SK-N-SH (cell line): ENCODE measurements around the gene LFNG. TPM values are rescaled to one million over a fixed set of nuclear protein-coding genes. Genes with fewer than 3 reads are reported as not detected.
A peak's percentile ranks its signal among the peaks of the same experiment; 100 is the strongest.

ENCODE experiments used
- CTCF ChIA-PET: fragments of 300-600, 350-600 bp; formaldehyde crosslinking; extraction: SDS; loops from one replicate; lab custom pipeline; 2021; lab: Yijun Ruan, JAX
- POLR2A ChIA-PET: fragments of 350-600 bp; sonication (Branson Sonifier 250); formaldehyde crosslinking; extraction: SDS; loops from one replicate; lab custom pipeline; 2020; ENCODE audit warnings: antibody characterized with exemption, inconsistent platforms; lab: Yijun Ruan, JAX
- DNase-seq: peaks from one replicate; pipeline ENCODE4 v3.0.0; 2012
- H2AFZ ChIP-seq: fragments of 200-600 bp; sonication (generic); 2 replicates; pipeline ENCODE4 v1.8.1; 2016; ENCODE audit warnings: antibody characterized with exemption, mild to moderate bottlenecking, low read depth
- H3F3A ChIP-seq: fragments of 200-600 bp; sonication (generic); replicated peaks from 2 replicates; pipeline ENCODE3; 2016; ENCODE audit warnings: antibody characterized with exemption, mild to moderate bottlenecking; ENCODE audit not compliant: insufficient read depth
- H3K27ac ChIP-seq, 2 experiments: fragments of 200-500 bp in 1 of 2; fragments of 200-600 bp in 1 of 2; sonication (Bioruptor generic) in 1 of 2; sonication (generic), shearing (Covaris generic) in 1 of 2; 2 replicates each; pipeline versions ENCODE4 v1.5.1 to v1.6.1; 2014 to 2016; ENCODE audit warnings: low read depth in 2 of 2, inconsistent platforms in 1 of 2, low read length in 1 of 2, mild to moderate bottlenecking in 1 of 2, mixed read lengths in 1 of 2
- H3K27me3 ChIP-seq: fragments of 200-600 bp; sonication (generic), shearing (Covaris generic); 2 replicates; pipeline ENCODE4 v1.6.1; 2016; ENCODE audit warnings: mixed run types; ENCODE audit not compliant: insufficient read depth
- H3K36me3 ChIP-seq, 2 experiments: fragments of 200-500 bp in 1 of 2; fragments of 200-600 bp in 1 of 2; sonication (Bioruptor generic) in 1 of 2; sonication (generic) in 1 of 2; replicated peaks in 1 of 2; 2 replicates each; pipeline versions ENCODE3 to v1.5.1; 2014 to 2016; ENCODE audit warnings: low read length in 1 of 2, mild to moderate bottlenecking in 1 of 2; ENCODE audit not compliant: insufficient read depth in 2 of 2, control insufficient read depth in 1 of 2
- H3K4me1 ChIP-seq, 2 experiments: fragments of 200-500 bp in 1 of 2; fragments of 200-600 bp in 1 of 2; sonication (Bioruptor generic) in 1 of 2; sonication (generic), shearing (Covaris generic) in 1 of 2; 2 replicates each; pipeline versions ENCODE4 v1.5.1 to v1.6.1; 2014 to 2016; ENCODE audit warnings: low read depth in 1 of 2, low read length in 1 of 2, mixed run types in 1 of 2; ENCODE audit not compliant: insufficient read depth in 2 of 2, control insufficient read depth in 1 of 2
- H3K4me2 ChIP-seq: fragments of 200-600 bp; sonication (generic), shearing (Covaris generic); 2 replicates; pipeline ENCODE4 v1.6.1; 2017; ENCODE audit warnings: mixed run types
- H3K4me3 ChIP-seq, 2 experiments: fragments of 200-500 bp in 1 of 2; fragments of 200-600 bp in 1 of 2; sonication (Bioruptor generic) in 1 of 2; sonication (generic), shearing (Covaris generic) in 1 of 2; 2 replicates each; pipeline versions ENCODE4 v1.5.1 to v1.8.1; 2014 to 2016; ENCODE audit warnings: low read depth in 2 of 2, inconsistent platforms in 1 of 2, low read length in 1 of 2, mild to moderate bottlenecking in 1 of 2, mixed read lengths in 1 of 2, moderate library complexity in 1 of 2
- H3K79me2 ChIP-seq: fragments of 200-600 bp; sonication (generic); 2 replicates; pipeline ENCODE4 v1.8.1; 2017; ENCODE audit warnings: mild to moderate bottlenecking; ENCODE audit not compliant: insufficient read depth
- H3K9ac ChIP-seq: fragments of 200-600 bp; sonication (generic); 2 replicates; pipeline ENCODE4 v1.6.1; 2017; ENCODE audit warnings: mixed run types
- H3K9me2 ChIP-seq: fragments of 200-600 bp; sonication (generic); 2 replicates; pipeline ENCODE4 v1.6.1; 2017; ENCODE audit warnings: mixed run types
- H3K9me3 ChIP-seq: fragments of 200-600 bp; sonication (generic); 2 replicates; pipeline ENCODE4 v1.6.1; 2017; ENCODE audit warnings: mixed run types, mild to moderate bottlenecking, moderate library complexity
- H4K20me1 ChIP-seq: fragments of 200-600 bp; sonication (generic); 2 replicates; pipeline ENCODE4 v1.6.1; 2017; ENCODE audit warnings: mild to moderate bottlenecking, mixed run types; ENCODE audit not compliant: insufficient read depth
- CHD2 ChIP-seq: fragments of 150-350 bp; IDR thresholded peaks from 2 replicates; pipeline ENCODE4 v1.6.1; 2018; ENCODE audit warnings: low read length; ENCODE audit not compliant: partially characterized antibody
- ELF1 ChIP-seq: IDR thresholded peaks from 2 replicates; pipeline ENCODE4 v1.4.0; 2012
- FOSL2 ChIP-seq: IDR thresholded peaks from 2 replicates; pipeline ENCODE4 v1.4.0; 2012; ENCODE audit warnings: low read depth, mild to moderate bottlenecking, moderate library complexity, borderline replicate concordance
- FOXJ3 ChIP-seq: sonication (generic); formaldehyde crosslinking; IDR thresholded peaks from 2 replicates; pipeline ENCODE4 v1.5.1; 2020; ENCODE audit warnings: mild to moderate bottlenecking, missing genetic modification reagents
- MXI1 ChIP-seq: IDR thresholded peaks from 2 replicates; pipeline ENCODE4 v1.6.1; 2012; ENCODE audit warnings: mild to moderate bottlenecking, low read depth, low read length, improper control_type of control experiment
- RAD21 ChIP-seq: IDR thresholded peaks from 2 replicates; pipeline ENCODE4 v1.6.1; 2012; ENCODE audit warnings: mild to moderate bottlenecking, low read length
- RCOR1 ChIP-seq: fragments of 150-350 bp; IDR thresholded peaks from 2 replicates; pipeline ENCODE4 v1.6.1; 2017; ENCODE audit warnings: antibody characterized with exemption, low read length
- SMC3 ChIP-seq: IDR thresholded peaks from 2 replicates; pipeline ENCODE4 v1.6.1; 2012; ENCODE audit warnings: low read depth, low read length, improper control_type of control experiment
- WGBS: methylation state at CpG from one replicate; pipeline ENCODE4 v1.1.6; 2017; ENCODE audit warnings: low lambda C conversion rate; 5-methylcytosine and 5-hydroxymethylcytosine counted together
- polyA plus RNA-seq, 3 experiments: library from polyadenylated mRNA; depleted of rRNA; stranded (reverse); fragments of >200 nt; gene quantifications; 2 replicates each; pipeline ENCODE4 v1.2.3, GENCODE V29; 2012
- TF ChIP-seq, protein P1 (sequence below): fragments of 200-600 bp; sonication (generic); IDR thresholded peaks from 2 replicates; pipeline ENCODE4 v1.6.1; 2017; ENCODE audit warnings: antibody characterized with exemption, mild to moderate bottlenecking, moderate library complexity

LFNG gene
- polyA plus RNA-seq, 1 of the 3 experiments (the other 2 are of a cell fraction): 9.4 TPM

GRCh38 chr7:2476776-2477446, 42.7 kb upstream of the LFNG start:
- CTCF ChIA-PET: interaction anchor here (0.6 to 5.8 kb wide), 7 partner anchors 7 to 206 kb away, joined by 3 to 48 read pairs (median 3); no protein-coding TSS in a partner anchor
- Histone ChIP-seq H3K9me2 (no peaks in the 10 kb centered on the region), H4K20me1 (no peaks in the 10 kb centered on the region), H3K27ac (no peak overlapping the region), H3F3A (no peaks in the 10 kb centered on the region), H3K79me2 (no peaks in the 10 kb centered on the region), H3K4me3 (no peak overlapping the region), H3K36me3 (no peaks in the 10 kb centered on the region), H3K9me3 (no peaks in the 10 kb centered on the region), H3K9ac (no peak overlapping the region), H3K4me1 (peaks cover 0 to 12% of the 10 kb centered on the region in 2 experiments; a peak in 1 of 4 replicates), H3K27me3 (no peaks in the 10 kb centered on the region), H3K4me2 (no peak overlapping the region), H2AFZ (no peak overlapping the region)
- no peak for DNase-seq
- POLR2A ChIA-PET: no interaction called here
- 69% methylated on average over 25 of the region's 25 CpGs for WGBS
- TF ChIP-seq FOXJ3 (CRISPR knock-in tag) (no peak), RCOR1 (no peak), FOSL2 (no peak)

DNA sequence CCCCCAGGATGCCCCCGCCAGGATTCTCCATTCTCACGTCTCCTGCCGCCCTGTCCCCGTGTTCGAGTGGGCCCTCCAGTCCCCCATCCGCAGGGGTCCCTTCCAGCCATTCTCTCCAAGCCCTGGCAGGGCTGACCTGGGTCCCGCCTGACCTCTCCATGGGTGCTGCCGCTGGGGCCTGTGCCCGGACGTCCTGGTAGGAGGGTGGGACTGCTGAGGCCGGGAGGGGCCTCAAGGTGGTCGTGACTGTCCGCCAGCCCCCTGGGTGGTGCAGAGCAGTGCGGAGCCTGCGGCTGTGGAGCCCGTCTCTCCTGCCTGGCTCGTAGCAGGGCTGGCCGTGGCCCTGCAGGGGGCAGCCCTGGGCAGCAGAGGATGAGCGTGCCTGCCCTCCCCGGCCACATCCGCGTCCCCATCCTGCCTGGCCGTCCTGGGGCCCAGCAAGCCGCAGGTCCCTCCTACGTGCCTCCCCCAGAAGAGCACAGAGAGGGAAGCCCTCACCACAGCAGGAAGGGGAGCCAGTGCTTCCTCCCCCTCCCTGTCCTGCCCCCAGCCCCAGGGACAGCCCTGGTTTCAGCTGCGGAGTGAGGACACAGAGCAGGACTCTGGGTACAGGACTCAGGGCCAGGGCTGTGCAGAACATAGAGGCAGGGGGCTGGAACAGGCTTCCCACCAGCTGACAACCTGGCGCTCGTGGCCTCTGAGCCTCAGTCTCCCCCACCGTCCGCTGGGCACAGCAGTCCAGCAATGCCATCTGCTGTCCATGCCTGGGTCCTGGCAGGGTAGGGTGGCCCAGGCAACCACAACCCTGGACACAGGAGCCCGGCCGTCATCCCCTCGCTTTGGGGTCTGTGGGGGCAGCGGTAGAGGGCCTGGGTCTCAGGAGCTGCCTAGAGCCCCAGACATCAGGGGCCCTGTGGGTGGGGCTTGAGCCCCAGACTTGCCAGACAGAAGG, 41.9 kb upstream of the LFNG start:
- TF ChIP-seq SMC3 (peak; percentile 96), RAD21 (peak; percentile 93), MXI1 (no peak), ELF1 (no peak), CHD2 (peak; percentile 52), RCOR1 (0 out of 2 replicates have a peak, but pooled peaks have one; percentile 30)
- TF ChIP-seq, protein P1, sequence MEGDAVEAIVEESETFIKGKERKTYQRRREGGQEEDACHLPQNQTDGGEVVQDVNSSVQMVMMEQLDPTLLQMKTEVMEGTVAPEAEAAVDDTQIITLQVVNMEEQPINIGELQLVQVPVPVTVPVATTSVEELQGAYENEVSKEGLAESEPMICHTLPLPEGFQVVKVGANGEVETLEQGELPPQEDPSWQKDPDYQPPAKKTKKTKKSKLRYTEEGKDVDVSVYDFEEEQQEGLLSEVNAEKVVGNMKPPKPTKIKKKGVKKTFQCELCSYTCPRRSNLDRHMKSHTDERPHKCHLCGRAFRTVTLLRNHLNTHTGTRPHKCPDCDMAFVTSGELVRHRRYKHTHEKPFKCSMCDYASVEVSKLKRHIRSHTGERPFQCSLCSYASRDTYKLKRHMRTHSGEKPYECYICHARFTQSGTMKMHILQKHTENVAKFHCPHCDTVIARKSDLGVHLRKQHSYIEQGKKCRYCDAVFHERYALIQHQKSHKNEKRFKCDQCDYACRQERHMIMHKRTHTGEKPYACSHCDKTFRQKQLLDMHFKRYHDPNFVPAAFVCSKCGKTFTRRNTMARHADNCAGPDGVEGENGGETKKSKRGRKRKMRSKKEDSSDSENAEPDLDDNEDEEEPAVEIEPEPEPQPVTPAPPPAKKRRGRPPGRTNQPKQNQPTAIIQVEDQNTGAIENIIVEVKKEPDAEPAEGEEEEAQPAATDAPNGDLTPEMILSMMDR: peak; percentile 91
- Histone ChIP-seq H3F3A (no peaks in the 10 kb centered on the region), H3K36me3 (no peaks in the 10 kb centered on the region), H3K9ac (no peak overlapping the region), H3K4me2 (peak overlapping the region; percentile 50; the same call in 1 of the 2 replicates), H3K4me3 (no peak overlapping the region), H3K9me2 (no peaks in the 10 kb centered on the region), H3K27ac (no peak overlapping the region), H3K9me3 (no peaks in the 10 kb centered on the region), H3K4me1 (peaks cover 0 to 12% of the 10 kb centered on the region in 2 experiments; a peak in 1 of 4 replicates), H3K27me3 (no peaks in the 10 kb centered on the region), H3K79me2 (no peaks in the 10 kb centered on the region), H4K20me1 (no peaks in the 10 kb centered on the region), H2AFZ (peak overlapping the region; percentile 74; the same call in 1 of the 2 replicates)
- peak; percentile 100 for DNase-seq
- ChIA-PET POLR2A (interaction anchor here (0.6 kb wide), 1 partner anchor 76 kb away, joined by 3 read pairs; no protein-coding TSS in a partner anchor), CTCF (interaction anchor here (0.5 to 5.8 kb wide), 42 partner anchors 8 to 241 kb away, joined by 3 to 48 read pairs (median 5); partner anchors contain the start of gene IQCE)
- WGBS: 30% methylated on average over 15 of the region's 34 CpGs
